GM12865 (cell line): ENCODE measurements around the gene VPS26B.

Experiments
- DNase-seq: peaks from one replicate; pipeline ENCODE4 v3.0.0; 2010; ENCODE audit warnings: low read depth
- H3K4me3 ChIP-seq: 2 replicates; pipeline ENCODE4 v1.5.1; 2011; ENCODE audit warnings: mild to moderate bottlenecking, low read depth, low read length, control low read depth
- CTCF ChIP-seq: IDR thresholded peaks from 2 replicates; pipeline ENCODE4 v1.5.1; 2011; ENCODE audit warnings: low read length, control low read depth, low read depth, inconsistent platforms; ENCODE audit not compliant: insufficient read depth; ENCODE audit errors: missing control alignments

VPS26B gene

DNA sequence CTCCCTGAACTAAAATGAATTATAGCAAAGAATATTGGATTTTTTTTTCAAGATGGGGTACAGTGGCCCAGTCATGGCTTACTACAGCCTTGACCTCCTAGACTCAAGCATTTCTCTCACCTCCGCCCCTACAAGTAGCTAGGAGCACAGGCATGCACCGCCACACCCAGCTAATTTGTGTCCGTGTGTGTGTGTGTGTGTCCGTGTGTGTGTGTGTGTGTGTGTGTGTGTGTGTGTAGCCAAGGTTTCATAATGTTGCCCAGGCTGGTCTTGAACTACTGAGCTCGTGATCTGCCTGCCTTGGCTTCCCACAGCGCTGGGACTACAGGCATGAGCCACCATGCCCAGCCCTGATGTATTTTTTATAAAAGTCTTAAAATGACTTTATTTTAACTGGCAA is 16.1 kb downstream of the VPS26B start:
- no peak overlapping the region for H3K4me3 ChIP-seq
- TF ChIP-seq CTCF, result no peak
- DNase-seq, result no peak

DNA sequence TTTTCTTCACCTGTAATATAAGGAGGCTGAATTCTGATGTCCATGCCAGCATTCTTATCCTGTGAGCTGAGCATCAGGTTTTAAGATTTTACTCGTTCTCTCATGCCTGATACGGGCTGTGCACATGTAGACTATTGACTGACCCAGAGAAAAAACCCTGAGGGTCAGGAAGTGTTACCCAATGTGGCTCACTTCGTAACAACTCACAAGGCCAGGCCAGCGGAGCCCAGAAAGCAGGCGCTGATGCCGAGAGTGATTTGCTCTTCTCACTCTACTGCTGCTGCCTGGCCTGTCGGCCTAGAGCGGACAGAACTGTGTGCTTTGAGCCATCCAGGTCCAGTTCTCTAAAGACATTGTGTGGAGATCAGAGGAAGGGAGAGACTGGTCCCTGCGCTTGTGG is 17.9 kb downstream of the VPS26B start:
- TF ChIP-seq CTCF, result no peak
- H3K4me3 ChIP-seq, result no peak overlapping the region
- DNase-seq, result no peak

DNA sequence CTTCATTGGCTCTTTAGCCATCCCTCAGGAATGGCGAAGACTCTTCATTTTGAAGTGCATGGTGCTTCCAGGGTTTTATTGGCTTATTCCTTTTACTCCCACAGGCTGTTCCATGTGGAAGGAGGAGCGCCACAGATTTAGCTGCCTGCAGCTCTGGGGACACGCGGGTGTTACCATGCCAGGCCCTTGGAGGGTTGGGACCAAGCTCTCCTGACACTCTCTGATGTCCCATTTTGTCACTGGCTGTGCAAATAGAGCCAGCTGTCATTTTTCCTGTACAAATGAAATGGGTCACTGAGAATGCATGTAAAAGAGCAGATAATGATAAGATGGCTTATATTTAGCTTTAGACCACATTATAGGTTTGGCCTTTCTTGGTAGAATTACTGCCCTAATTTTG is 19.4 kb downstream of the VPS26B start:
- no peak for DNase-seq
- TF ChIP-seq CTCF, result no peak

DNA sequence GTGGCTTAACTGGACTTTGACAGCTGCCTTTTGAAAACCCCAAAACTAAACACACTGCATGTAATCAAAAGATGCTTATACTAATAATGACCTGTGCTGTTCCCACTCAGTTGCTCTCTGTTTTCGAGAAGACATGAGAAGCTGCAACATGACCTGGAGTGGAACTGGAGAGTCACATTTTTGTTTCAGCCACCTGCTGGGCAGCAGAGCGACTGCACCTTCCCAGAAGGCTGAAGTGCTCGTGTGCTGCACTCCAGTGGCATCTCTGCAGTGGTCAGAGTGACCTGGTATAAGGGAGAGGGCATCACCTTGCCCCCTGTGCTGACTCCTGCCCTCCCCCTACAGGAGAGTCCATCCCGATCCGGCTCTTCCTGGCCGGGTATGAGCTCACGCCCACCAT is 20.1 kb downstream of the VPS26B start:
- DNase-seq, result peak; percentile 65
- H3K4me3 ChIP-seq, result no peak overlapping the region
- TF ChIP-seq CTCF, result peak; percentile 66

More for the DNA sequence above, 19.4 kb downstream of the VPS26B start:
- H3K4me3 ChIP-seq, result no peak overlapping the region

DNA sequence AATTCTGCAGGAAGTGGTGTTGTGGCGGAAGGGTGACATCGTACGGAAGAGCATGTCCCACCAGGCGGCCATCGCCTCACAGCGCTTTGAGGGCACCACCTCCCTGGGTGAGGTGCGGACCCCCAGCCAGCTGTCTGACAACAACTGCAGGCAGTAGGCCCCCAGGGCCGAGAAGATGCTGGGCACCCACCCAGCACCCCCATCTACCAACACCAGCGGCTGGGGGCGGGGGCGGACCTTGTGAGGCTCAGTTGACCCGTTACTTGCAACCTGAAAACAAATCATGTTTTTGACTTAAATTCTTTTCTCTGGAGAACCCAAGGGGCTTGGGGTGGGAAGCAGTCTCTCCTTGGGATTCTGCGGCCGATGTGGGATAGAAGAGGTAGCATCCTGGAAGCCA is 21.0 kb downstream of the VPS26B start:
- no peak overlapping the region for H3K4me3 ChIP-seq
- no peak for DNase-seq
- TF ChIP-seq CTCF, result no peak

DNA sequence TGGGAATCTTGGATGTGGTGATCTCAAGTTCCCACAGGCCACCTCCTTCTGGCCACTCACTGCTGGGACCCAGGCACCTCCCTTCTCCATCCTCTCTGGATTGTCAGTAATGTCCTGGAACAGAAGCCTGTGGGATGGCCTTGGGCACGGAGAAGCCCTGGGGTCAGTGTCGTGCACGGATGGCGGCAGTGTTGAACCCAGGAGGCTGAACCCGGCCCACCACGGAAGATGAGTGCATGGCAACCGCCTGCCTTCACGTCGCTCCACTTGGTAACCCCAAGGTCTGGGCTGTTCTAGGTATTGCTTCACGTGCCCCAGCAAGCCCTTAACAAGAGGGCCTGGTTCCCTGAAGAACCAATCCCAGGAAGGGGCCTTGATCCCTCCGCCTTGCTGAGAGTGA is 21.6 kb downstream of the VPS26B start:
- H3K4me3 ChIP-seq, result no peak overlapping the region
- no peak for TF ChIP-seq CTCF
- DNase-seq, result no peak

- DNase-seq, result no peak
- no peak overlapping the region for H3K4me3 ChIP-seq
- TF ChIP-seq CTCF, result no peak
Observed at GRCh38 chr11:134246678-134247077, 22.2 kb downstream of the VPS26B start.
